Neuron (in vitro differentiated cells): Measurements from ENCODE around the gene RBBP6.
"Not testable (repeated sequence)": the region's sequence is repeated elsewhere in the genome, so short reads cannot be mapped to it uniquely, and the experiment has no call there.

Experiments
- H2AFZ ChIP-seq: one replicate; pipeline ENCODE4 v1.6.1; 2013; ENCODE audit warnings: low read depth, mild to moderate bottlenecking, inconsistent platforms, low read length, moderate library complexity
- H3K27me3 ChIP-seq: one replicate; pipeline ENCODE4 v1.6.1; 2013; ENCODE audit warnings: low read length; ENCODE audit not compliant: insufficient read depth
- H3K36me3 ChIP-seq: one replicate; pipeline ENCODE4 v1.6.1; 2013; ENCODE audit warnings: low read length; ENCODE audit not compliant: insufficient read depth
- H3K4me1 ChIP-seq: one replicate; pipeline ENCODE4 v1.6.1; 2013; ENCODE audit warnings: low read length; ENCODE audit not compliant: insufficient read depth
- H3K4me3 ChIP-seq: 2 replicates; pipeline ENCODE4 v1.5.1; 2013; ENCODE audit warnings: mild to moderate bottlenecking, low read length, moderate library complexity
- H3K9me3 ChIP-seq: one replicate; pipeline ENCODE4 v1.6.1; 2013; ENCODE audit warnings: low read length

The RBBP6 gene, protein sequence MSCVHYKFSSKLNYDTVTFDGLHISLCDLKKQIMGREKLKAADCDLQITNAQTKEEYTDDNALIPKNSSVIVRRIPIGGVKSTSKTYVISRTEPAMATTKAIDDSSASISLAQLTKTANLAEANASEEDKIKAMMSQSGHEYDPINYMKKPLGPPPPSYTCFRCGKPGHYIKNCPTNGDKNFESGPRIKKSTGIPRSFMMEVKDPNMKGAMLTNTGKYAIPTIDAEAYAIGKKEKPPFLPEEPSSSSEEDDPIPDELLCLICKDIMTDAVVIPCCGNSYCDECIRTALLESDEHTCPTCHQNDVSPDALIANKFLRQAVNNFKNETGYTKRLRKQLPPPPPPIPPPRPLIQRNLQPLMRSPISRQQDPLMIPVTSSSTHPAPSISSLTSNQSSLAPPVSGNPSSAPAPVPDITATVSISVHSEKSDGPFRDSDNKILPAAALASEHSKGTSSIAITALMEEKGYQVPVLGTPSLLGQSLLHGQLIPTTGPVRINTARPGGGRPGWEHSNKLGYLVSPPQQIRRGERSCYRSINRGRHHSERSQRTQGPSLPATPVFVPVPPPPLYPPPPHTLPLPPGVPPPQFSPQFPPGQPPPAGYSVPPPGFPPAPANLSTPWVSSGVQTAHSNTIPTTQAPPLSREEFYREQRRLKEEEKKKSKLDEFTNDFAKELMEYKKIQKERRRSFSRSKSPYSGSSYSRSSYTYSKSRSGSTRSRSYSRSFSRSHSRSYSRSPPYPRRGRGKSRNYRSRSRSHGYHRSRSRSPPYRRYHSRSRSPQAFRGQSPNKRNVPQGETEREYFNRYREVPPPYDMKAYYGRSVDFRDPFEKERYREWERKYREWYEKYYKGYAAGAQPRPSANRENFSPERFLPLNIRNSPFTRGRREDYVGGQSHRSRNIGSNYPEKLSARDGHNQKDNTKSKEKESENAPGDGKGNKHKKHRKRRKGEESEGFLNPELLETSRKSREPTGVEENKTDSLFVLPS (N-terminal part only)

DNA sequence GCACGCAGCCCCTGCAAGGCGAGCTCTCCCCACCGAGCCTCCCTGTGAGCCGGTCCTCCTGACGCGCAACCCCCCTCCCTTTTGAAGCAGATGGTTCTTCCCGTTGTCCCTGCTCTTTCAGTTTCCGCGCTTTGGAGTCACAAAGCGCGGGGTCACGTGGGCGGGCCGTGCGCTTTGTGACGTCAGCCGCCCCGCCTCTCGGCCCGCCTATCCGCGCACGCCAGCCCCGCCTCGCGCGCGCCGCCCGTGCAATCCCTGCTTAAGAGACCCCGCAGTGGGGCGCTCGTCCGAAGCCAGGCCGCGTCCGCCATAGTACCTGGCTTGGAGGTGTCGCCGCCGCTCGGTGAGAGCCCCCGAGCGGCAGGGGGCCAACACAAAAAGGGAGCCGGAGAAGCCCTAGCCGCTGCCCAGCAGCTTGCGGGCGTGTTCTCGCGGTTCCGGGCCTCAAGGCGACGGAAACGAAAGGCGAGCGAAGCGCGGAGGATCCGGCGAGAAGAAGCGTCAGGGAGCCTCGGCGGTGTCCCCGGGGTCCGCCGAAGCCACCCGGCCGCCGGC, at the start of gene RBBP6:
Gene RBBP6, plus strand, starts transcription at position 272 of the 555 bp plus-strand sequence. CDS start 1,061 bp downstream, outside the sequence.
- Histone ChIP-seq H3K4me1 (peaks cover 21% of the 10 kb centered on the region), H2AFZ (peak within 1 kb of the TSS; percentile 95), H3K9me3 (no peaks in the 10 kb centered on the region), H3K4me3 (peak within 1 kb of the TSS; percentile 74), H3K36me3 (peaks cover 18% of the 10 kb centered on the region), H3K27me3 (no peaks in the 10 kb centered on the region)

DNA sequence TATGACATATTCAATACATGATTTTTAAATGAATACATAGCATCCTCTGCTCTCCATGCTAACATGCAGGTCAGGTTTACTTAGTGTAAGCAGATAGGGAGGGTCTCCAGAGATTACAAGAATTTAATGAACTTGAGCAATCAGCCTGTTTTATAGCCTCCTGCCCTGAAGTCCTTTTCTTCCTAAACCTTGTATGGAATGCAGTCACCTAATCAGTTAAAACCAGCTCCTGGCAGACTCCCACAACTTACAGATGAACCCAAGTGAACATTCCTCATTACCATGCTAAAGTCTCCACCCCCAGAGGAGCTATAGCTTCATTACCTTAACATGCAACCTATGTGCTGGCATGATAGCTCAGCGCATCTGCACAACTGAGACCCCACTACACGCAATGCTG, 48.5 kb upstream of the RBBP6 start:
- Histone ChIP-seq H3K36me3 (no peaks in the 10 kb centered on the region), H3K4me3 (no peak overlapping the region), H3K9me3 (no peaks in the 10 kb centered on the region), H2AFZ (no peak overlapping the region), H3K27me3 (no peaks in the 10 kb centered on the region), H3K4me1 (no peaks in the 10 kb centered on the region)

DNA sequence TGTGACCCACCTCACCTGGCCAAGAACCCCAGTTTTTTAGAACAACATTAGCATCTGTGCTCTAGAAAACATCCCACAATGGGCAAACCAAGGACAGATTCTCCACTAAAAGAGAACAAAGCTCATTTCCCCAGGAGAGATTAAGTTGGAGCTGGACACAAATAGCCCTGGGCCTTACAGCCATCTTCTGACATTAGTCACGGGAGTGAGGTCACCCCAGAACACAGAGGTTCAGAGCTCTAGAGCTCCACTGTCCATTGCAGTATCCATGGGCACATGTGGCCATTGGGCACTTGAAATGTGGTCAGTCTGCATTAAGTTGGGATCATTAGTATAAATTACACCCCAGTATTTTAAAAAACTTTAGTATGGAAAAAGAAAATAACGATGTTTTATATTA, 47.6 kb upstream of the RBBP6 start:
- no peaks in the 10 kb centered on the region for H3K4me1 ChIP-seq
- no peaks in the 10 kb centered on the region for H3K9me3 ChIP-seq
- H3K27me3 ChIP-seq, result no peaks in the 10 kb centered on the region
- H3K4me3 ChIP-seq, result no peak overlapping the region
- no peak overlapping the region for H2AFZ ChIP-seq
- H3K36me3 ChIP-seq, result no peaks in the 10 kb centered on the region

DNA sequence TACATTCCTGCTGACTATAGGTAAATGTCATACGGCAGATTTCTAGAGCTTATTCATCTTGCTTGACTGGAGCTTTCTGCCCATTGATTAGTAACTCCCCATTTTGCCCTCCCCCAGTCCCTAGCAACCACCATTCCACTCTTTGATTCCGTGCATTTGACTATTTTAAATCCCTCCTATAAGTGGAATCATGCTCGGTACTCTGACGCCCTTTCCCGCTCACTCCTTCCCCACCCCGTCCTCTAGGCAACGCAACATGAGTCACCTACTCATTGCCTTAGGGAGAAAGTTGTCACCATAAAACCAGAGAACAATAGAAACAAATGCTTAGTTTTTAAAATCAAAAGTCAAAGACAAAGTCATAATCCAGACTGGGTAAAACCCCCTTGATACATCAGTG, 45.5 kb upstream of the RBBP6 start:
- H3K9me3 ChIP-seq, result no peaks in the 10 kb centered on the region
- H2AFZ ChIP-seq, result no peak overlapping the region
- no peaks in the 10 kb centered on the region for H3K4me1 ChIP-seq
- H3K27me3 ChIP-seq, result no peaks in the 10 kb centered on the region
- H3K36me3 ChIP-seq, result no peaks in the 10 kb centered on the region
- no peak overlapping the region for H3K4me3 ChIP-seq

DNA sequence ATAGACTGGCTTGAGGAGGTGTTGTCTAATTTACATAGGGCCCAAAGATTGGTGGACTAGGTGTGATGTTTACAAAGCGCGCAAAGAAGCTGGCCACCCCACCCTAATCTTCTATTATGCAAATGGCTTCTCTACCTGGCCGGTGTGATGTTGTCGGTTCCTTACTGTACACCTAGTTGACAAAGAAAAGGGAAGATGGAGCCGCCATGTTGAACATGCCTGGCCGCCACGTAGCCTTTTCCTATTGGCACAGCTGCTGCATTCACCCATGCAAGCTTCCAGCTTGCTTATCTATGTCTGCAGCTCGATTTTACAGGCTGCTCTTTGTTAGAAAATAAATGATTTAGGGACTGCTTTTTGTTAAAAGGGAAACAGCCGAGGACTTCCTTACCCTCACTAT, 44.2 kb upstream of the RBBP6 start:
- H3K4me1 ChIP-seq, H3K4me3 ChIP-seq, H3K36me3 ChIP-seq, H2AFZ ChIP-seq, H3K9me3 ChIP-seq, H3K27me3 ChIP-seq: not testable (repeated sequence)

DNA sequence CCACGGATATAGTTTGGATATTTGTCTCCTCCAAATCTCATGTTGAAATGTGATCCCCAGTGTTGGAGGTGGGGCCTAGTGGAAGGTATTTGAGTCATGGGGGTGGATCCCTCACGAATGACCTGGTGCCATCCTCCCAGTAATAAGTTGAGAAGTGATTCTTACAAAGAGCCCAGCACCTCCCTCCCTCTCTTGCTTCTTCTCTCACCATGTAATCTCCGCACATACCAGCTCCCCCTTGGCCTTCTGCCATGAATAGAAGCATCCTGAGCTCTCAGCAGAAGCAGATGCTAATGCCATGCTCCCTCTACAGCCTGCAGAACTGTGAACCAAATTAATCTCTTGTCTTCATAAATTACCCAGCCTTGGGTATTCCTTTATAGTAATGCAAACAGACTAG, 41.9 kb upstream of the RBBP6 start:
- Histone ChIP-seq H3K4me3 (no peak overlapping the region), H3K36me3 (no peaks in the 10 kb centered on the region), H3K27me3 (no peaks in the 10 kb centered on the region), H3K9me3 (no peaks in the 10 kb centered on the region), H3K4me1 (no peaks in the 10 kb centered on the region), H2AFZ (no peak overlapping the region)

DNA sequence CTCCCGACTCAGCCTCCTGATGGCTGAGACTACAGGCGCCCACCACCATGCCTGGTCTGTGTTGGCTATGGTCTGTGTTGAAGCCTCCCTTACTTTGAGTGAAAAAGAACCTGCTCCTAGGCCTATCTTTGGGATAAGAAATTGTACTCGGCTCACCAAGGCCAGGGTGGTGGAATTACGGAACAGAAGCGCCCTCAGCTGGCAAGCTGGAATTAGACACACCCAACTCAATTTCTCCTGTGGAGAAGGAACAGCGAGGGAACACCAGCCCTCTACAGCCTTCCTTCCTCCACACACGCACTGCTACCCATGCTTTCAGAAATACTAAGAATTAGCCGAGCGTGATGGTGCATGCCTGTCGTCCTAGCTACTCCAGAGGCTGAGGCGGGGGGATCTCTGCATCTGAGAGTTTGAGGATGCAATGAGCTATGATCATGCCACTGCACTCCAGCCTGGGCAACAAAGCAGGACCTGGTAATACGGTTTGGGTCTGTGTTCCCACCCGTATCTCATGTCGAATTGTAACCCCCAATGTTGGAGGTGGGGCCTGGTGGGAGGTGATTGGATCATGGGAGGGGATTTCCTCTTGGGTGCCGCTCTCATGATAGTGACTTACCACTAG, 40.1 kb upstream of the RBBP6 start:
- Histone ChIP-seq H3K36me3 (no peaks in the 10 kb centered on the region), H3K4me1 (no peaks in the 10 kb centered on the region), H3K9me3 (no peaks in the 10 kb centered on the region), H3K4me3 (no peak overlapping the region), H3K27me3 (no peaks in the 10 kb centered on the region), H2AFZ (no peak overlapping the region)

DNA sequence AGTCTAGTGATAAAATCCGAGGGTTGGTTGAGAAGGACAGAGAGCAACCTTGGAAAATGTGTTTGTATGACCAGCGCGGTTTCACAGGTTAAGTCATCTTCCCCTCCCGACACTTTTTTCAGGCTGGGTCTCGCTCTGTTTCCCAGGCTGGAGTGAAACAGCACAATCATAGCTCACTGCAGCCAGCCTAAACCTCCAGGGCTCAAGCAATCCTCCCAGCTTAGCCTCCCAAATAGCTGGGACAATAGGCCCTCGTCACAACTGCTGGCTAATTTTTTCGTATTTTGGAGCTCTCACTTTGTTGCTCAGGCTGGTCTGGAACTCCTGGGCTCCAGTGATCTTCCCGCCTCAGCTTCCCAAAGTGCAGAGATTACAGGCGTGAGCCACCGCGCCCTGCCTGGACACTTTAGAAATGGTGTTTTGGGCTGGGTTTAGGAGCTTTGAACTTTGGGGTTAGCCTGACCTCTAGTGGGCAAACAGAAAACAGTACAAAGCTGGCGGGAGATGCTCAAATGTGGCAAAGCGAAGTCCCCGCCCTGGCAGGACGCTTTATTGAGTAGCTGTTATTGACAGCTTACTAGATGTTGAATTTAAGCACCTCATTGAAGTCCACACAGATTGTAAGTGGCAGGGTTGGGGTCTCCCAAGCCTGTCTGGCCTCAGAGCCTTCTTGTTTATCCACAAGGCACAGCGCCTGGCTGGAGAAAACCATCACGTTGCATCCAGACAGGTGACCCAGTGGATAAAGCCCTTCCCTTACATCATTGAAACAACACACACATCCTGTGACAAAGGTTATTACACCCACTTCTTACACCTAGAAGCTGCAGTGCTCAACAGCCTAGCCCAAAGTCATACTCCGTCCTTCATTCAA, 34.7 kb upstream of the RBBP6 start:
- Histone ChIP-seq H3K4me1 (no peaks in the 10 kb centered on the region), H3K27me3 (no peaks in the 10 kb centered on the region), H3K36me3 (no peaks in the 10 kb centered on the region), H2AFZ (no peak overlapping the region), H3K9me3 (no peaks in the 10 kb centered on the region), H3K4me3 (no peak overlapping the region)

DNA sequence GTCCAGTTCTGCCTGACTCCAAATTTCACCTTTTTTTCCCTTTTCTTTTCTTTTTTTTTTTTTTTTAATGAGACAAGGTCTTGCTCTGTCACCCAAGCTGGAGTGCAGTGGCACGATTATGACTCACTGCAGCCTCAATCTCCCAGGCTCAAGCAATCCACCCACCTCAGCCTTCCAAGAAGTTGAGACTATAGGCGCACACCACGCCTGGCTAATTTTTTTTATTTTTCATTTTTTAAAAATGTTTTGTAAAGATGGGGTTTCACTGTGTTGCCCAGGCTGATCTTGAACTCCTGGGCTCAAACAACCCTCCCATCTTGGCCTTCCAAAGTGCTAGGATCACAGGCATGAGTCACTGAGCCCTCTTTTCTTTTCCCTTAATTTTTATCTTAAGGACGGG, 33.4 kb upstream of the RBBP6 start:
- no peaks in the 10 kb centered on the region for H3K4me1 ChIP-seq
- H3K36me3 ChIP-seq, result no peaks in the 10 kb centered on the region
- H3K9me3 ChIP-seq, result no peaks in the 10 kb centered on the region
- H3K4me3 ChIP-seq, result no peak overlapping the region
- H3K27me3 ChIP-seq, result no peaks in the 10 kb centered on the region
- no peak overlapping the region for H2AFZ ChIP-seq

DNA sequence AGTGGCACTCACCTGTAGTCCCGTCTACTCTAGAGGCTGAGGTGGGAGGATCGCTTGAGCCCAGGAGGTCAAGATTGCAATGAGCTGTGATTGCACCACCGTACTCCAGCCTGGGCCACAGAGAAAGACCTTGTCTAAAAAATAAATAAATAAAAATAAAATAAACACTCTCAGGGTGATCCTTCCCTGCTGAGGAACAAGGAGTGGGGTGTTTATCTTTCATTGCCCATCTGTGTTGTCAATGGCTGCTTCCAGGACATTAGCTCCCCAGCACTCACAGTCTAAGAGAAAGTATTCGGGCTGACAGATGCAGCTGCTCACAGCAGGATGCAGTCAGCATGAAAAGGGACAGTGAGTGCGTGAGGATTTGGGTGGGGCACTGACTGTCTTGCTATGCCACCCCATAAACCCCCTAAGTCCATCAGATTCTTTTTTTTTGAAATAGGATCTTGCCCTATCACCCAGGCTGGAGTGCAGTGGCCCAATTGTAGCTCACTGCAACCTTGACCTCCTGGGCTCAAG, 31.3 kb upstream of the RBBP6 start:
- Histone ChIP-seq H2AFZ (no peak overlapping the region), H3K36me3 (no peaks in the 10 kb centered on the region), H3K4me1 (no peaks in the 10 kb centered on the region), H3K27me3 (no peaks in the 10 kb centered on the region), H3K9me3 (no peaks in the 10 kb centered on the region), H3K4me3 (no peak overlapping the region)

DNA sequence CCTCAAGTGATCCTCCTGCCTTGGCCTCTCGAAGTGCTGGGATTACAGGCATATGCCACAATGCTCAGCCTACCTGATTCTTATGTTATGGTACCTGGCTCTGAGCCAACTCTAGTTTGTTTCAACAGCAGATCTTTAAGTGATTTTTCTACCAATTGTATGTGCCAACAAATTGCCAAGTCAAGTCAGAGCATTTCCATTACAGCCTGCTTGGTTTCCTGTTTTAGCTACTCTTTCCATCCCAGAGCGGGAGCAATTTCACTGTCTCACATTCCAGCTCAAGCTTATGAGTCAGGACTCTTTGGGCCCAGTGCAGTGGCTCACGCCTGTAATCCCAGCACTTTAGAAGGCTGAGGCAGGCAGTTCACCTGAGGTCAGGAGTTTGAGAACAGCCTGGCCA, 30.8 kb upstream of the RBBP6 start:
- Histone ChIP-seq H3K36me3 (no peaks in the 10 kb centered on the region), H3K4me3 (no peak overlapping the region), H3K4me1 (no peaks in the 10 kb centered on the region), H3K9me3 (no peaks in the 10 kb centered on the region), H2AFZ (no peak overlapping the region), H3K27me3 (no peaks in the 10 kb centered on the region)

DNA sequence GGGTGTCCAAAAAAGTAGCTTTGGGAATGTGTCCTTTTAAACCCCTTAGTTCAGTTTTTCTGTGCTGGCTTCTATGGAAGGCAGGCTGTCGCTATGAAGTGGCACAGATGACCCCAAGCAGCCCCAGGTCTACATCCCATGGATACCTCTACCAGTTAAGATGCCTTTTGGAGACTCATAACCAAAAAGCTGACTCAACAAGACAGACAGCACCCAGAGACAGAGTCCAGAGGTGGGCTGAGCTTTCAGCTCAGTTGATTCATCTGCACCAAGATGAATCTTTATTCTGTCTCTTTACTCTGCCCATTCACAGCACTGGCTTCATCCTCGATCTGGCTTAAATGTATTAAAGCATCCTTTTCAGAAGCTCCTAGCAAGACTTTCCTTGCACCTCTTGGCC, 29.8 kb upstream of the RBBP6 start:
- Histone ChIP-seq H3K4me3 (no peak overlapping the region), H3K9me3 (no peaks in the 10 kb centered on the region), H2AFZ (no peak overlapping the region)

More for the DNA sequence above, 29.8 kb upstream of the RBBP6 start:
- Histone ChIP-seq H3K4me1 (no peaks in the 10 kb centered on the region), H3K27me3 (no peaks in the 10 kb centered on the region), H3K36me3 (no peaks in the 10 kb centered on the region)
